ENCODE measurements around the gene ITGB1BP2. TPM values are rescaled to one million over a fixed set of nuclear protein-coding genes. Genes with fewer than 3 reads are reported as not detected.
"Not testable (repeated sequence)": the region's sequence is repeated elsewhere in the genome, so short reads cannot be mapped to it uniquely, and the experiment has no call there.

ITGB1BP2 gene
- total and polyA plus RNA-seq, 2 of the 8 experiments (the other 6 are each of a cell fraction or from before 2014, with no cell fraction given), result 2.9 to 5.2 TPM

DNA sequence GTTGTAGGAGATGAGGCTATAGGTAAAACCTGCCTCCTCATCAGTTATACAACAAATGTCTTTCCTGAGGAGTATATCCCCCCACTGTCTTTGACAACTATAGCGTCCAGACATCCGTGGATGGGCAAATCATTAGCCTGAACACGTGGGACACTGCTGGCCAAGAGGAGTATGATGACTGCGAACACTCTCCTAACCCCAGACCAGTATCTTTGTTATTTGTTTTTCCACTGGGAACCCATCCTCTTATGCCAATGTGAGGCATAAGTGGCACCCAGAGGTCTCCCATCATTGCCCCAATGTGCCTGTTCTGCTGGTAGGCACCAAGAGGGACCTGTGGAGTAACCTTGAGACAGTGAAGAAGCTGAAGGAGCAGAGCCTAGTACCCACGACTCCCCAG, 50.9 kb downstream of the ITGB1BP2 start:
- not testable (repeated sequence) for H3K4me3 ChIP-seq (ENCODE audit: extremely low read depth in 1 of 4, insufficient read depth in 2 of 4, low read depth in 3 of 4, low read length in 4 of 4); H2AK5ac ChIP-seq (ENCODE audit: low read depth, low read length); H3K4ac ChIP-seq (replicated peaks; ENCODE audit: insufficient read length, low read depth, low read length); H4K91ac ChIP-seq (replicated peaks; ENCODE audit: insufficient read length, low read length); H3K36me3 ChIP-seq (ENCODE audit: control insufficient read depth in 2 of 4, insufficient read depth in 4 of 4, low read length in 3 of 4); H3K56ac ChIP-seq (replicated peaks; ENCODE audit: insufficient read length, low read depth, low read length); H2BK15ac ChIP-seq (ENCODE audit: low read length); H4K8ac ChIP-seq (ENCODE audit: extremely low read depth, insufficient read depth, low read length); H3K23ac ChIP-seq (ENCODE audit: insufficient read length); H4K5ac ChIP-seq (ENCODE audit: insufficient read length, low read depth, low read length); H3K9ac ChIP-seq (replicated peaks in 1 of 4; ENCODE audit: extremely low read depth in 1 of 4, low read depth in 3 of 4, low read length in 3 of 4); H3K27ac ChIP-seq (ENCODE audit: low read depth, low read length); DNase-seq (ENCODE audit: low read depth in 1 of 2, low spot score in 2 of 2); H2AFZ ChIP-seq (ENCODE audit: low read length); FAIRE-seq; H3K27me3 ChIP-seq (replicated peaks in 1 of 4; ENCODE audit: control insufficient read depth in 3 of 4, extremely low read depth in 1 of 4, insufficient read depth in 3 of 4, low read length in 3 of 4); H3K4me1 ChIP-seq (replicated peaks in 1 of 4; ENCODE audit: control insufficient read depth in 3 of 4, insufficient read depth in 4 of 4, low read length in 3 of 4); H3K79me1 ChIP-seq (ENCODE audit: low read depth, low read length); H3K79me2 ChIP-seq (ENCODE audit: control insufficient read depth in 1 of 2, insufficient read depth in 2 of 2, low read length in 2 of 2); H3K14ac ChIP-seq (ENCODE audit: insufficient read length); H3K18ac ChIP-seq (ENCODE audit: extremely low read depth, low read length); H3K9me3 ChIP-seq (ENCODE audit: insufficient read depth in 2 of 2, low read depth in 1 of 2, low read length in 1 of 2); H2BK12ac ChIP-seq (ENCODE audit: low read depth, low read length); H2BK120ac ChIP-seq (replicated peaks; ENCODE audit: low read depth, low read length); H2BK5ac ChIP-seq (ENCODE audit: low read depth, low read length); H4K20me1 ChIP-seq (replicated peaks in 1 of 2; ENCODE audit: control insufficient read depth in 1 of 2, insufficient read depth in 2 of 2, low read length in 2 of 2); H2BK20ac ChIP-seq (ENCODE audit: low read length); H3K4me2 ChIP-seq (ENCODE audit: insufficient read depth in 1 of 2, low read depth in 2 of 2, low read length in 2 of 2); H3K23me2 ChIP-seq (ENCODE audit: low read depth, low read length)
- POLR2A ChIA-PET (ENCODE audit: partially characterized antibody), result interaction anchor here (1.1 to 1.2 kb wide), 2 partner anchors 45 to 51 kb away, joined by 3 to 4 read pairs; partner anchors contain the start of gene ITGB1BP2
- CTCF ChIA-PET (ENCODE audit: partially characterized antibody), result interaction anchor here (0.8 kb wide), 1 partner anchor 24 kb away, joined by 3 read pairs; no protein-coding TSS in a partner anchor
- WGBS, 2 experiments (ENCODE audit: extremely low coverage in 1 of 2, insufficient coverage in 1 of 2, insufficient read length in 1 of 2, insufficient replicate concordance in 2 of 2, low coverage in 1 of 2, low lambda C conversion rate in 2 of 2, missing lambda C conversion rate in 1 of 2), result 82% methylated on average over 5 of the region's 5 CpGs; no CpG with 5 or more reads in 1 of the 2 experiments

Other genes with a start within 250 kb of the ITGB1BP2 start
- 74.2 and 81.2 TPM in 2 replicates for gene SNX12, start 233.4 kb upstream of the ITGB1BP2 start, total RNA-seq (2021; fragmentation: NEBNext Ultra II Directional; extraction: Animal tissue kit (Norgen Biotek cat#: 25700))
- 65.3 and 72.1 TPM in 2 replicates for gene SNX12, start 233.4 kb upstream of the ITGB1BP2 start, polyA plus RNA-seq (2011; rRNA removed)
- 54.8 and 57.4 TPM in 2 replicates for gene FOXO4, start 205.9 kb upstream of the ITGB1BP2 start, total RNA-seq (2021; fragmentation: NEBNext Ultra II Directional; extraction: Animal tissue kit (Norgen Biotek cat#: 25700))
- gene FOXO4, start 205.9 kb upstream of the ITGB1BP2 start, polyA plus RNA-seq (2011; rRNA removed), result 12.3 and 26.6 TPM in 2 replicates
- not detected in 2 replicates for gene CXorf65, start 195.0 kb upstream of the ITGB1BP2 start, total RNA-seq (2021; fragmentation: NEBNext Ultra II Directional; extraction: Animal tissue kit (Norgen Biotek cat#: 25700))
- gene CXorf65, start 195.0 kb upstream of the ITGB1BP2 start, polyA plus RNA-seq (2011; rRNA removed), result not detected in 2 replicates
- not detected in 2 replicates for gene IL2RG, start 190.2 kb upstream of the ITGB1BP2 start, total RNA-seq (2021; fragmentation: NEBNext Ultra II Directional; extraction: Animal tissue kit (Norgen Biotek cat#: 25700))
- gene IL2RG, start 190.2 kb upstream of the ITGB1BP2 start, polyA plus RNA-seq (2011; rRNA removed), result not detected in 2 replicates
- 43.5 and 48.9 TPM in 2 replicates for gene MED12, start 183.2 kb upstream of the ITGB1BP2 start, total RNA-seq (2021; fragmentation: NEBNext Ultra II Directional; extraction: Animal tissue kit (Norgen Biotek cat#: 25700))
- gene MED12, start 183.2 kb upstream of the ITGB1BP2 start, polyA plus RNA-seq (2011; rRNA removed), result 19.4 and 28.4 TPM in 2 replicates
- gene NLGN3, start 156.9 kb upstream of the ITGB1BP2 start, total RNA-seq (2021; fragmentation: NEBNext Ultra II Directional; extraction: Animal tissue kit (Norgen Biotek cat#: 25700)), result 14.8 and 15.3 TPM in 2 replicates
- gene NLGN3, start 156.9 kb upstream of the ITGB1BP2 start, polyA plus RNA-seq (2011; rRNA removed), result 12.0 and 15.0 TPM in 2 replicates
- not detected in 2 replicates for gene GJB1, start 78.5 kb upstream of the ITGB1BP2 start, total RNA-seq (2021; fragmentation: NEBNext Ultra II Directional; extraction: Animal tissue kit (Norgen Biotek cat#: 25700))
- 0.06 and 0.14 TPM in 2 replicates for gene GJB1, start 78.5 kb upstream of the ITGB1BP2 start, polyA plus RNA-seq (2011; rRNA removed)
- 82.0 and 86.4 TPM in 2 replicates for gene ZMYM3, start 47.6 kb upstream of the ITGB1BP2 start, total RNA-seq (2021; fragmentation: NEBNext Ultra II Directional; extraction: Animal tissue kit (Norgen Biotek cat#: 25700))
- gene ZMYM3, start 47.6 kb upstream of the ITGB1BP2 start, polyA plus RNA-seq (2011; rRNA removed), result 56.7 and 79.2 TPM in 2 replicates
- gene NONO, start 18.1 kb upstream of the ITGB1BP2 start, total RNA-seq (2021; fragmentation: NEBNext Ultra II Directional; extraction: Animal tissue kit (Norgen Biotek cat#: 25700)), result 728 and 778 TPM in 2 replicates
- gene NONO, start 18.1 kb upstream of the ITGB1BP2 start, polyA plus RNA-seq (2011; rRNA removed), result 641 and 784 TPM in 2 replicates
- gene TAF1, start 64.6 kb downstream of the ITGB1BP2 start, total RNA-seq (2021; fragmentation: NEBNext Ultra II Directional; extraction: Animal tissue kit (Norgen Biotek cat#: 25700)), result 30.2 and 30.3 TPM in 2 replicates
- 5.6 and 6.3 TPM in 2 replicates for gene TAF1, start 64.6 kb downstream of the ITGB1BP2 start, polyA plus RNA-seq (2011; rRNA removed)
- gene OGT, start 231.4 kb downstream of the ITGB1BP2 start, total RNA-seq (2021; fragmentation: NEBNext Ultra II Directional; extraction: Animal tissue kit (Norgen Biotek cat#: 25700)), result 114 and 130 TPM in 2 replicates
- 153 and 169 TPM in 2 replicates for gene OGT, start 231.4 kb downstream of the ITGB1BP2 start, polyA plus RNA-seq (2011; rRNA removed)